CD4-positive, alpha-beta T cell (primary cell): ENCODE measurements around the gene MEX3C. TPM values are rescaled to one million over a fixed set of nuclear protein-coding genes. Genes with fewer than 3 reads are reported as not detected.

ENCODE experiments used
- ATAC-seq: fragments of 200-7000 bp; cut with Tn5 transposase; one replicate; pipeline ENCODE4 v1.10.0; 2022; ENCODE audit warnings: mild to moderate bottlenecking; ENCODE audit not compliant: poor library complexity
- CTCF ChIA-PET: fragments of 350-600 bp; sonication (Branson Sonifier 250); formaldehyde crosslinking; loops from one replicate; lab custom pipeline; 2021; ENCODE audit warnings: antibody characterized with exemption, inconsistent platforms; lab: Charles Lee
- POLR2A ChIA-PET: fragments of 350-600 bp; sonication (Branson Sonifier 250); formaldehyde crosslinking; loops from one replicate; lab custom pipeline; 2021; ENCODE audit warnings: antibody characterized with exemption, inconsistent platforms; lab: Charles Lee
- DNase-seq, 14 experiments: peaks; one replicate each; pipeline ENCODE4 v3.0.0-alpha.2; 2013 to 2020; ENCODE audit warnings: mixed read lengths in 2 of 14
- H3K27ac ChIP-seq, 2 donors: one replicate each; pipeline versions ENCODE4 v1.5.1 to v1.7.0; 2013; ENCODE audit warnings: low read length in 2 of 2, low read depth in 1 of 2, mild to moderate bottlenecking in 1 of 2
- H3K27me3 ChIP-seq, 2 experiments: 1 replicate in 1 of 2; 2 replicates in 1 of 2; pipeline versions ENCODE4 v1.6.1 to v1.7.0; 2013; ENCODE audit warnings: low read length in 2 of 2, control low read depth in 1 of 2, mild to moderate bottlenecking in 1 of 2, moderate library complexity in 1 of 2; ENCODE audit not compliant: insufficient read depth in 2 of 2, control insufficient read depth in 1 of 2
- H3K36me3 ChIP-seq: one replicate; pipeline ENCODE4 v1.6.1; 2013; ENCODE audit warnings: low read length, control low read depth; ENCODE audit not compliant: insufficient read depth
- H3K4me1 ChIP-seq: one replicate; pipeline ENCODE4 v1.6.1; 2013; ENCODE audit warnings: low read length, control low read depth; ENCODE audit not compliant: insufficient read depth
- H3K4me3 ChIP-seq: one replicate; pipeline ENCODE4 v1.5.1; 2013; ENCODE audit warnings: mild to moderate bottlenecking, low read length, moderate library complexity
- H3K9me3 ChIP-seq, 2 experiments: 1 replicate in 1 of 2; 2 replicates in 1 of 2; pipeline versions ENCODE4 v1.6.1 to v1.7.0; 2013; ENCODE audit warnings: low read length in 2 of 2, mild to moderate bottlenecking in 2 of 2, control low read depth in 1 of 2, moderate library complexity in 1 of 2; ENCODE audit not compliant: control insufficient read depth in 1 of 2, insufficient read depth in 1 of 2
- H3K27ac Mint-ChIP-seq: one replicate; pipeline ENCODE4 v1.8.0; 2020; ENCODE audit warnings: mixed read lengths
- H3K27me3 Mint-ChIP-seq: one replicate; pipeline ENCODE4 v1.8.0; 2021; ENCODE audit warnings: mixed read lengths
- H3K36me3 Mint-ChIP-seq: one replicate; pipeline ENCODE4 v1.8.0; 2021; ENCODE audit warnings: low read depth, mixed read lengths
- H3K4me1 Mint-ChIP-seq: one replicate; pipeline ENCODE4 v1.8.0; 2021; ENCODE audit warnings: low read depth, mixed read lengths
- H3K4me3 Mint-ChIP-seq: one replicate; pipeline ENCODE4 v1.8.0; 2020; ENCODE audit warnings: mild to moderate bottlenecking, mixed read lengths
- H3K9me3 Mint-ChIP-seq: one replicate; pipeline ENCODE4 v1.8.0; 2020; ENCODE audit warnings: mixed read lengths
- CTCF ChIP-seq: fragments of 200-600 bp; IDR thresholded peaks from one replicate; pipeline ENCODE4 v1.8.0; 2022; ENCODE audit warnings: antibody characterized with exemption, mild to moderate bottlenecking
- intact Hi-C, 2 experiments: fragments of 100-400 bp; cut with DNase I in 1 of 2; cut with micrococcal nuclease in 1 of 2; formaldehyde crosslinking; loops; one replicate each; pipeline versions ENCODE4 v1.15.1 to v1.9.0; 2023 to 2025; cut with DNase I, micrococcal nuclease
- total RNA-seq, 174 experiments: library from RNA in 2 of 174; stranded (reverse) in 2 of 174; gene quantifications; one replicate each; pipeline ENCODE4 v1.2.3 and lab custom pipeline; 2021 to 2026

Gene MEX3C
- total RNA-seq, 2 experiments from 2014 or later = 70.8 to 76.1 TPM

DNA sequence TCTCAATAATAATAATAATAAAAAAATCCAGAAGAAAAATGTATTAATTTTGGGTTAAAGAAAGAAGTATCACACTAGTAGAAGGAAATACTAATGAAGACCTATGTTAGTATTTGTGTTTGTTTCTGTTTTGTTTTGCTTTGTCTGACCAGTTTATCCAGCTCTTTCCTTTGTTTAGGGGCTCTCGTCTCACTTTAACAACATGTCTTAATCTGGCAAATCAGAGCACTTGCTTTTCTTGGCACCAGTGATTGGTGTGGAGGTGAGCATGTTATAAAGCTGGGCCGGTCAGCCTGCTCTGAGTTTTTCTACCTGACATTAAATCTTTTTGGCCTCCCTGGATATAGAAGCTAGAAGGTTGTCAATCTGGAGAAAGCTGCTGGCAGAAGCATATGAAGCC is 15.1 kb upstream of the MEX3C start:
- H3K36me3 Mint-ChIP-seq = no peaks in the 10 kb centered on the region
- no peak for TF ChIP-seq CTCF
- no peak overlapping the region for H3K4me3 Mint-ChIP-seq
- peaks cover 9% of the 10 kb centered on the region for H3K4me1 Mint-ChIP-seq
- ATAC-seq (no peak), DNase-seq (no peak)
- no peaks in the 10 kb centered on the region for H3K27me3 ChIP-seq
- no peaks in the 10 kb centered on the region for H3K36me3 ChIP-seq
- no peaks in the 10 kb centered on the region for H3K9me3 ChIP-seq
- ChIA-PET POLR2A (interaction anchor here (1.1 to 1.4 kb wide), 2 partner anchors 15 to 60 kb away, joined by 3 read pairs; partner anchors contain the start of gene MEX3C), CTCF (no interaction called here)
- no peaks in the 10 kb centered on the region for H3K27me3 Mint-ChIP-seq
- H3K27ac ChIP-seq = no peak overlapping the region
- no peak overlapping the region for H3K4me3 ChIP-seq
- intact Hi-C loops = no loop called here
- no peak overlapping the region for H3K27ac Mint-ChIP-seq
- peaks cover 9% of the 10 kb centered on the region for H3K4me1 ChIP-seq
- H3K9me3 Mint-ChIP-seq = no peaks in the 10 kb centered on the region

GRCh38 chr18:51211552-51211951 is 14.1 kb upstream of the MEX3C start:
- H3K4me3 ChIP-seq = no peak overlapping the region
- CTCF ChIA-PET = no interaction called here
- H3K36me3 Mint-ChIP-seq = no peaks in the 10 kb centered on the region
- H3K36me3 ChIP-seq = no peaks in the 10 kb centered on the region
- DNase-seq (peak in 5 of 14 experiments; percentile 6 to 74 (median 61)), ATAC-seq (peak; percentile 68)
- H3K9me3 ChIP-seq = no peaks in the 10 kb centered on the region
- no peak for TF ChIP-seq CTCF
- intact Hi-C loops = no loop called here
- POLR2A ChIA-PET = interaction anchor here (1.4 kb wide), 1 partner anchor 59 kb away, joined by 3 read pairs; no protein-coding TSS in a partner anchor
- no peaks in the 10 kb centered on the region for H3K9me3 Mint-ChIP-seq
- H3K27me3 Mint-ChIP-seq = no peaks in the 10 kb centered on the region
- no peak overlapping the region for H3K27ac ChIP-seq
- H3K27me3 ChIP-seq = no peaks in the 10 kb centered on the region
- H3K4me1 ChIP-seq = peaks cover 9% of the 10 kb centered on the region
- no peak overlapping the region for H3K27ac Mint-ChIP-seq
- H3K4me3 Mint-ChIP-seq = no peak overlapping the region
- peaks cover 9% of the 10 kb centered on the region for H3K4me1 Mint-ChIP-seq

GRCh38 chr18:51196811-51197660 is 445 bp downstream of the MEX3C start:
- intact Hi-C loops = loop anchor here (1.0 to 10.0 kb wide), 9 partner anchors 18 to 912 kb away; partner anchors contain the start of genes CXXC1 (in 2 of the 2), ME2 (in 2 of the 2), ELAC1 (in 1 of the 2) and MBD1 (in 1 of the 2)

More at GRCh38 chr18:51196811-51197660, 445 bp downstream of the MEX3C start:
- Mint-ChIP-seq H3K27ac (peak overlapping the region; percentile 96), H3K27me3 (no peaks in the 10 kb centered on the region), H3K4me1 (peaks cover 40% of the 10 kb centered on the region), H3K9me3 (no peaks in the 10 kb centered on the region), H3K4me3 (peak overlapping the region; percentile 94), H3K36me3 (peaks cover 24% of the 10 kb centered on the region)
- DNase-seq (peak in 11 of 14 experiments; percentile 16 to 72 (median 26)), ATAC-seq (no peak)
- peak overlapping the region; percentile 88 for H3K4me3 ChIP-seq
- TF ChIP-seq CTCF = no peak
- H3K9me3 ChIP-seq = no peaks in the 10 kb centered on the region
- peak overlapping the region in 1 of 2 donors; percentile 86 for H3K27ac ChIP-seq
- ChIA-PET CTCF (interaction anchor here (1.3 to 1.7 kb wide), 3 partner anchors 12 to 45 kb away, joined by 4 to 6 read pairs (median 4); no protein-coding TSS in a partner anchor), POLR2A (interaction anchor here (0.7 to 6.2 kb wide), 14 partner anchors 8 to 320 kb away, joined by 3 to 85 read pairs (median 3); partner anchors contain the start of genes ELAC1, ME2 and SMAD4)
- H3K36me3 ChIP-seq = no peaks in the 10 kb centered on the region
- no peaks in the 10 kb centered on the region for H3K27me3 ChIP-seq
- peaks cover 20% of the 10 kb centered on the region for H3K4me1 ChIP-seq
